Caco-2 (cell line): ENCODE results near the gene PLA2G1B. TPM values are rescaled to one million over a fixed set of nuclear protein-coding genes. Genes with fewer than 3 reads are reported as not detected.
A peak's percentile ranks its signal among the peaks of the same experiment; 100 is the strongest.

ENCODE experiments used
- BruUV-seq: library from RNA; stranded (reverse); fragments of 400-500 nt; replicated peaks from 2 replicates; lab custom pipeline; 2021; lab: Mats Ljungman, UMichigan
- CTCF ChIA-PET: fragments of 300-600 bp; sonication (Branson Sonifier 250); formaldehyde crosslinking; loops from one replicate; lab custom pipeline; 2022; ENCODE audit warnings: antibody characterized with exemption; lab: Charles Lee
- POLR2A ChIA-PET: fragments of 300-600 bp; sonication (Branson Sonifier 250); formaldehyde crosslinking; loops from one replicate; lab custom pipeline; 2022; ENCODE audit warnings: antibody characterized with exemption; lab: Charles Lee
- DNase-seq, 2 experiments: peaks; one replicate each; pipeline versions ENCODE4 v3.0.0 to v3.0.0-alpha.2; 2020 to 2022
- H3K27me3 ChIP-seq: replicated peaks from 2 replicates; pipeline ENCODE4 v1.6.0; 2011; ENCODE audit warnings: low read length; ENCODE audit not compliant: control insufficient read depth, insufficient read depth
- H3K36me3 ChIP-seq: 2 replicates; pipeline ENCODE4 v1.5.1; 2011; ENCODE audit warnings: low read length; ENCODE audit not compliant: control insufficient read depth, insufficient read depth
- H3K4me1 ChIP-seq: fragments of 250-450 bp; sonication (Bioruptor Pico); 2 replicates; pipeline ENCODE4 v1.5.1; 2020; ENCODE audit warnings: mild to moderate bottlenecking
- H3K4me3 ChIP-seq: 2 replicates; pipeline ENCODE4 v1.5.1; 2011; ENCODE audit warnings: low read depth, mild to moderate bottlenecking, control low read depth, low read length
- H3K9me3 ChIP-seq: fragments of 250-450 bp; sonication (Bioruptor Pico); 2 replicates; pipeline ENCODE4 v1.5.1; 2020; ENCODE audit warnings: mild to moderate bottlenecking, moderate library complexity
- H3K27ac Mint-ChIP-seq: one replicate; pipeline ENCODE4 v1.8.0; 2022; ENCODE audit warnings: mixed read lengths; ENCODE audit not compliant: unreplicated experiment
- H3K27me3 Mint-ChIP-seq: one replicate; pipeline ENCODE4 v1.8.0; 2022; ENCODE audit warnings: mixed read lengths; ENCODE audit not compliant: insufficient read depth, unreplicated experiment
- H3K36me3 Mint-ChIP-seq: one replicate; pipeline ENCODE4 v1.8.0; 2022; ENCODE audit warnings: mild to moderate bottlenecking, mixed read lengths; ENCODE audit not compliant: insufficient read depth, unreplicated experiment
- H3K4me1 Mint-ChIP-seq: one replicate; pipeline ENCODE4 v1.8.0; 2022; ENCODE audit warnings: low read depth, mixed read lengths; ENCODE audit not compliant: unreplicated experiment
- H3K4me3 Mint-ChIP-seq: one replicate; pipeline ENCODE4 v1.8.0; 2022; ENCODE audit warnings: mild to moderate bottlenecking, moderate library complexity, mixed read lengths; ENCODE audit not compliant: unreplicated experiment
- H3K9me3 Mint-ChIP-seq: one replicate; pipeline ENCODE4 v1.8.0; 2022; ENCODE audit warnings: mixed read lengths; ENCODE audit not compliant: unreplicated experiment
- CTCF ChIP-seq, 2 experiments: fragments of 200-600 bp in 1 of 2; IDR thresholded peaks; 1 replicate in 1 of 2; 2 replicates in 1 of 2; pipeline versions ENCODE4 v1.5.1 to v1.8.0; 2011 to 2022; ENCODE audit warnings: antibody characterized with exemption in 1 of 2, control low read depth in 1 of 2, inconsistent platforms in 1 of 2, low read depth in 1 of 2, low read length in 1 of 2, mild to moderate bottlenecking in 1 of 2, moderate library complexity in 1 of 2; ENCODE audit not compliant: insufficient read depth in 1 of 2, severe bottlenecking in 1 of 2, unreplicated experiment in 1 of 2
- intact Hi-C: fragments of 100-400 bp; cut with micrococcal nuclease; formaldehyde crosslinking; loops from one replicate; pipeline ENCODE4 v1.10.0; 2022; ENCODE audit not compliant: unreplicated experiment
- total RNA-seq: library from RNA; stranded (reverse); gene quantifications from 2 replicates; pipeline ENCODE4 v1.2.3, GENCODE V29; 2022

The PLA2G1B gene
- total RNA-seq, 1 experiment from 2014 or later: not detected

- ChIA-PET POLR2A (interaction anchor here (1.3 to 2.3 kb wide), 5 partner anchors 14 to 213 kb away, joined by 4 to 29 read pairs (median 14); partner anchors contain the start of genes RNU4-1, RNU4-2, RPLP0 and SIRT4), CTCF (interaction anchor here (0.6 to 1.5 kb wide), 8 partner anchors 11 to 136 kb away, joined by 3 to 27 read pairs (median 3); partner anchors contain the start of genes COX6A1, RNU4-1 and SIRT4)
- Mint-ChIP-seq H3K4me3 (peak overlapping the region; percentile 95), H3K27ac (peak overlapping the region; percentile 99), H3K27me3 (no peaks in the 10 kb centered on the region), H3K4me1 (peaks cover 7% of the 10 kb centered on the region), H3K9me3 (no peaks in the 10 kb centered on the region), H3K36me3 (peaks cover 12% of the 10 kb centered on the region)
- TSS peak; percentile 92 for BruUV-seq
- intact Hi-C loops: loop anchor here (1.0 kb wide), 1 partner anchor 15 kb away; the partner anchor contains the start of gene SIRT4
- H3K27me3 ChIP-seq: no peaks in the 10 kb centered on the region
- H3K4me3 ChIP-seq: peak overlapping the region; percentile 49
- DNase-seq: peak in 1 of 2 experiments; percentile 22
- TF ChIP-seq CTCF (IDR thresholded peaks at IDR 0.05; ENCODE audit: insufficient read depth in 1 of 2, low read depth in 1 of 2, low read length in 1 of 2, severe bottlenecking in 1 of 2, unreplicated experiment in 1 of 2): no peak
- H3K4me1 ChIP-seq: peaks cover 16% of the 10 kb centered on the region
- H3K9me3 ChIP-seq: no peaks in the 10 kb centered on the region
- no peaks in the 10 kb centered on the region for H3K36me3 ChIP-seq
These were observed 10.8 kb downstream of the PLA2G1B start for GRCh38 chr12:120316798-120317223.

GRCh38 chr12:120314220-120314619 is 13.4 kb downstream of the PLA2G1B start:
- H3K36me3 Mint-ChIP-seq: peaks cover 12% of the 10 kb centered on the region
- intact Hi-C loops: no loop called here
- H3K36me3 ChIP-seq: no peaks in the 10 kb centered on the region
- no peaks in the 10 kb centered on the region for H3K9me3 Mint-ChIP-seq
- no peaks in the 10 kb centered on the region for H3K4me1 ChIP-seq
- no peak overlapping the region for H3K4me3 ChIP-seq
- no peaks in the 10 kb centered on the region for H3K9me3 ChIP-seq
- H3K27ac Mint-ChIP-seq: no peak overlapping the region
- peaks cover 6% of the 10 kb centered on the region for H3K4me1 Mint-ChIP-seq
- CTCF ChIA-PET: interaction anchor here (1.2 to 3.9 kb wide), 2 partner anchors 12 to 17 kb away, joined by 3 to 23 read pairs; partner anchors contain the start of gene SIRT4
- no TSS peak for BruUV-seq
- H3K27me3 ChIP-seq: no peaks in the 10 kb centered on the region
- POLR2A ChIA-PET: interaction anchor here (1.3 kb wide), 1 partner anchor 23 kb away, joined by 3 read pairs; no protein-coding TSS in a partner anchor
- no peak overlapping the region for H3K4me3 Mint-ChIP-seq
- H3K27me3 Mint-ChIP-seq: no peaks in the 10 kb centered on the region
- TF ChIP-seq CTCF (IDR thresholded peaks at IDR 0.05; ENCODE audit: insufficient read depth in 1 of 2, low read depth in 1 of 2, low read length in 1 of 2, severe bottlenecking in 1 of 2, unreplicated experiment in 1 of 2): peak in 1 of 2 experiments; percentile 33
- no peak for DNase-seq

GRCh38 chr12:120301962-120302815 is 25.4 kb downstream of the PLA2G1B start, which contains the start of gene SIRT4:
TSS of gene SIRT4 (plus strand) at chr12:120302321. CDS start at chr12:120303562, 1,241 bp downstream.
- POLR2A ChIA-PET: interaction anchor here (0.6 to 2.1 kb wide), 6 partner anchors 10 to 185 kb away, joined by 3 to 68 read pairs (median 9); partner anchors contain the start of genes RNU4-1, RNU4-2 and RPLP0
- no peaks in the 10 kb centered on the region for H3K27me3 Mint-ChIP-seq
- CTCF ChIA-PET: interaction anchor here (0.7 to 1.9 kb wide), 22 partner anchors 8 to 585 kb away, joined by 3 to 27 read pairs (median 6); partner anchors contain the start of genes DYNLL1, PXN, RNU4-1 and RNU4-2
- H3K9me3 Mint-ChIP-seq: no peaks in the 10 kb centered on the region
- no peaks in the 10 kb centered on the region for H3K27me3 ChIP-seq
- peak within 1 kb of the TSS; percentile 70 for H3K4me3 ChIP-seq
- peaks cover 23% of the 10 kb centered on the region for H3K36me3 Mint-ChIP-seq
- BruUV-seq: TSS peak; percentile 89
- H3K27ac Mint-ChIP-seq: peak within 1 kb of the TSS; percentile 93
- H3K4me1 Mint-ChIP-seq: no peaks in the 10 kb centered on the region
- peak within 1 kb of the TSS; percentile 91 for H3K4me3 Mint-ChIP-seq
- peaks cover 5% of the 10 kb centered on the region; the same call in 1 of the 2 replicates for H3K4me1 ChIP-seq
- DNase-seq: peak; percentile 89
- no peaks in the 10 kb centered on the region for H3K9me3 ChIP-seq
- TF ChIP-seq CTCF (IDR thresholded peaks at IDR 0.05; ENCODE audit: insufficient read depth in 1 of 2, low read depth in 1 of 2, low read length in 1 of 2, severe bottlenecking in 1 of 2, unreplicated experiment in 1 of 2): peak; percentile 84 to 86
- H3K36me3 ChIP-seq: no peaks in the 10 kb centered on the region
- intact Hi-C loops: loop anchor here (1.0 kb wide), 3 partner anchors 9 to 19 kb away; partner anchors contain the start of gene RNU4-1
